ENCODE results near the gene B3GAT3.

GRCh38 chr11:62573592-62574362, 48.0 kb downstream of the B3GAT3 start, which contains the start of gene EEF1G:
- TF ChIP-seq POLR2A (IDR thresholded peaks at IDR 0.05), result peak in 1 of 2 donors; percentile 47
- TF ChIP-seq CTCF (IDR thresholded peaks at IDR 0.05), result no peak
